ENCODE measurements around the gene CPT1A. TPM values are rescaled to one million over a fixed set of nuclear protein-coding genes. Genes with fewer than 3 reads are reported as not detected.

The CPT1A gene
- total RNA-seq, 1 experiment from 2014 or later: 31.8 TPM

- intact Hi-C loops (cut with micrococcal nuclease): no loop called here
- POLR2A ChIA-PET: no interaction called here
- no TSS peak for BruUV-seq (replicated peaks)
Measured at GRCh38 chr11:68709062-68709461, 132.7 kb downstream of the CPT1A start.

GRCh38 chr11:68707527-68707926 is 134.2 kb downstream of the CPT1A start:
- TF ChIP-seq CTCF (IDR thresholded peaks at IDR 0.05; ENCODE audit: unreplicated experiment): no peak
- H3K9me3 Mint-ChIP-seq (ENCODE audit: unreplicated experiment): no peaks in the 10 kb centered on the region
- H3K27me3 Mint-ChIP-seq (ENCODE audit: insufficient read depth, unreplicated experiment): peaks cover 30% of the 10 kb centered on the region
- intact Hi-C loops (cut with micrococcal nuclease): no loop called here
- no peak overlapping the region for H3K27ac Mint-ChIP-seq (ENCODE audit: low read depth, unreplicated experiment)
- BruUV-seq (replicated peaks): no TSS peak
- H3K4me3 Mint-ChIP-seq (ENCODE audit: unreplicated experiment): no peak overlapping the region
- ChIA-PET POLR2A (no interaction called here), CTCF (no interaction called here)
- no peaks in the 10 kb centered on the region for H3K36me3 Mint-ChIP-seq (ENCODE audit: insufficient read depth, unreplicated experiment)
- no peak for DNase-seq (ENCODE audit: unreplicated experiment)
- H3K4me1 Mint-ChIP-seq (ENCODE audit: insufficient read depth, unreplicated experiment): no peaks in the 10 kb centered on the region

More at GRCh38 chr11:68709062-68709461, 132.7 kb downstream of the CPT1A start:
- Mint-ChIP-seq H3K4me3 (ENCODE audit: unreplicated experiment) (no peak overlapping the region), H3K36me3 (ENCODE audit: insufficient read depth, unreplicated experiment) (no peaks in the 10 kb centered on the region), H3K9me3 (ENCODE audit: unreplicated experiment) (no peaks in the 10 kb centered on the region), H3K27ac (ENCODE audit: low read depth, unreplicated experiment) (no peak overlapping the region), H3K27me3 (ENCODE audit: insufficient read depth, unreplicated experiment) (peaks cover 15% of the 10 kb centered on the region), H3K4me1 (ENCODE audit: insufficient read depth, unreplicated experiment) (no peaks in the 10 kb centered on the region)
- CTCF ChIA-PET: interaction anchor here (0.6 kb wide), 1 partner anchor 48 kb away, joined by 3 read pairs; no protein-coding TSS in a partner anchor
- no peak for TF ChIP-seq CTCF (IDR thresholded peaks at IDR 0.05; ENCODE audit: unreplicated experiment)
- no peak for DNase-seq (ENCODE audit: unreplicated experiment)

- H3K9me3 Mint-ChIP-seq (ENCODE audit: unreplicated experiment): no peaks in the 10 kb centered on the region
- no TSS peak for BruUV-seq (replicated peaks)
- H3K27ac Mint-ChIP-seq (ENCODE audit: low read depth, unreplicated experiment): no peak overlapping the region
- H3K27me3 Mint-ChIP-seq (ENCODE audit: insufficient read depth, unreplicated experiment): peaks cover 27% of the 10 kb centered on the region
- no peaks in the 10 kb centered on the region for H3K36me3 Mint-ChIP-seq (ENCODE audit: insufficient read depth, unreplicated experiment)
- CTCF ChIA-PET: no interaction called here
- no peaks in the 10 kb centered on the region for H3K4me1 Mint-ChIP-seq (ENCODE audit: insufficient read depth, unreplicated experiment)
- TF ChIP-seq CTCF (IDR thresholded peaks at IDR 0.05; ENCODE audit: unreplicated experiment): no peak
- no peak overlapping the region for H3K4me3 Mint-ChIP-seq (ENCODE audit: unreplicated experiment)
- intact Hi-C loops (cut with micrococcal nuclease): no loop called here
- POLR2A ChIA-PET: interaction anchor here (0.6 kb wide), 1 partner anchor 340 kb away, joined by 3 read pairs; no protein-coding TSS in a partner anchor
- no peak for DNase-seq (ENCODE audit: unreplicated experiment)
Measured at GRCh38 chr11:68704887-68705286, 136.8 kb downstream of the CPT1A start.

Other genes starting within 250 kb of the CPT1A start
- gene GAL, start 157.4 kb downstream of the CPT1A start, total RNA-seq (2022): not detected in 2 replicates
- 6.8 and 9.7 TPM in 2 replicates for gene TESMIN, start 90.4 kb downstream of the CPT1A start, total RNA-seq (2022)
- gene MRPL21, start 61.9 kb upstream of the CPT1A start, total RNA-seq (2022): 80.2 and 96.5 TPM in 2 replicates
- gene IGHMBP2, start 62.0 kb upstream of the CPT1A start, total RNA-seq (2022): 19.8 and 29.4 TPM in 2 replicates
- not detected in 2 replicates for gene MRGPRD, start 139.1 kb upstream of the CPT1A start, total RNA-seq (2022)
- gene MRGPRF, start 171.3 kb upstream of the CPT1A start, total RNA-seq (2022): not detected in 2 replicates
- 16.3 and 19.2 TPM in 2 replicates for gene TPCN2, start 207.0 kb upstream of the CPT1A start, total RNA-seq (2022)

Data from MCF 10A (cell line).